GM19035 (cell line): Measurements from ENCODE around the gene POLQ.
A peak's percentile ranks its signal among the peaks of the same experiment; 100 is the strongest.

ENCODE experiments used
- ATAC-seq: cut with Tn5 transposase; IDR thresholded peaks from one replicate; pipeline ENCODE4 v1.9.1; 2021; ENCODE audit not compliant: unreplicated experiment

The POLQ gene

DNA sequence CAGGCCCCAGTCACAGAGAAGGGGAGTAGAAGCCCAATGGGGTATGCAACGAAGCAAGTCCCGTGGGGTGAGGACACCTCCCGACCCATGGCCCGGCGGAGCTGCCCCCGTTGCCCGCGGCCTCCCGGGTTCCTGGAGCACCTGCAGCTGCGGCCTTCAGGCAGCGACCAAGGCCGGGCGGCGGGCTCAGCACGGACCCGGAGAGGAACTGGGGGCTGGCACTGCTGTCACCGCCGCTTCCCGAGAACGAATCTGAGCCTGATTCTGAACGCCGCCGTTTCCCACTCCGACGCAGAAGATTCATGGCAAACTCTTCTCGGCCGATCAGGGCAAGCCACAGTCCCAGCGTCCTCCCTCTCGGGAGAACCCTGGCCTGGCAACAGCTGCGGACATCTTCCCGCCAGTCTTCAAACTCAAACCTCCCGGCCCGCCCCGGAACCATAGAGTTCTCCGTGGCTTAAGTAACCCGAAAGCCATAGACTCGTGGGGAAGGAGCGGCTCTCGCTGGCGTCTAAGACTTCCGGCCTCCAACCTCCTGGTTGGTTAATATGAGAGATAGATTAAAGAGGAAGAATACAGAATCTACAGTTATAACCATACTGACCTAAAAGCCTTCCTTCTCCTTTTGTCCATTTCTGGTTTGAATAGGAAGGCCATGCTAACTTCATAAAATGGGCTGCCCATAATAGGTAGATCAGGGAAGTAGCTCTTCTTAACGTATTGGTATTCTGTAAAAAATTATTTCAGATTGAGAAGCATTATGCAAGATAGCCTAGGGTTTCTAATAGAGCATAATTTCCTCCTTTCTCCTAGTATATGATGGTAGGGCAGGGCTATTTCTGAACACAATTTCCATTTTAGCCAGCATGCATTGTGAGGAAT, at the start of gene POLQ:
Gene POLQ, minus strand, starts transcription at position 415 of the 882 bp plus-strand sequence. Its CDS starts 111 bp downstream, at position 304.
- peak; percentile 83 for ATAC-seq

DNA sequence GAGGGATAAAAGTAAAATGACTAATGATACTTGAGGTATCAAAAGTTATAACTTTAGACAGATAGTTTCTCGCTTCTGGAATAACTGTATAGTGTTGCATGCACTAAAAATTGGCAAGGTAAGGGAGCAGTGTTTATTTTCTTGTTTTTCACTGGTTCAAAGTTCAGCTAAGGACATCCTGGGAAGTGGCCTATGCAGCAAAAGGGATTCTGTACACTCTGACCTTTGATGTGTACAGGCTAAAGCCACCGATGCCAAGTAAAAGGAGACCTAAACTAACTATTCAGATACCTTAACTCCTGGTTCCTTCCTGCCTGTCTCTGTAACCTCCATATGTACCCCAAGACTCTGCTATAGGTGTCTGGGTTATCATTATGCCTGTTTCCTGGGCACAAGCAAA, 49.1 kb upstream of the POLQ start:
- ATAC-seq, result no peak

DNA sequence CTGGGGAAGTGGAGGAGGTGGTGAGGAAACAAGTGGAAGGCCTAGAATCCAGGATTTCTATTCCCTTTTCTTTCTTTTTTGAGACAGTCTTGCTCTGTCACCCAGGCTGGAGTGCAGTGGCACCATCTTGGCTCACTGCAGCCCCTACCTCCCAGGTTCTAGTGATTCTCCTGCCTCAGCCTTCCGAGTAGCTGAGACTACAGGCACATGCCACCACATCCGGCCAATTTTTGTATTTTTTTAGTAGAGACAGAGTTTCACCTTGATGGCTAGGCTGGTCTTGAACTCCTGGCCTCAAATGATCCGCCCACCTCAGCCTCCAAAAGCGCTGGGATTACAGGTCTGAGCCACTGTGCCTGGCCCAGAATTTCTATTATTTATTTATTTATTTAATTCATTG, 48.0 kb upstream of the POLQ start:
- peak; percentile 7 for ATAC-seq

DNA sequence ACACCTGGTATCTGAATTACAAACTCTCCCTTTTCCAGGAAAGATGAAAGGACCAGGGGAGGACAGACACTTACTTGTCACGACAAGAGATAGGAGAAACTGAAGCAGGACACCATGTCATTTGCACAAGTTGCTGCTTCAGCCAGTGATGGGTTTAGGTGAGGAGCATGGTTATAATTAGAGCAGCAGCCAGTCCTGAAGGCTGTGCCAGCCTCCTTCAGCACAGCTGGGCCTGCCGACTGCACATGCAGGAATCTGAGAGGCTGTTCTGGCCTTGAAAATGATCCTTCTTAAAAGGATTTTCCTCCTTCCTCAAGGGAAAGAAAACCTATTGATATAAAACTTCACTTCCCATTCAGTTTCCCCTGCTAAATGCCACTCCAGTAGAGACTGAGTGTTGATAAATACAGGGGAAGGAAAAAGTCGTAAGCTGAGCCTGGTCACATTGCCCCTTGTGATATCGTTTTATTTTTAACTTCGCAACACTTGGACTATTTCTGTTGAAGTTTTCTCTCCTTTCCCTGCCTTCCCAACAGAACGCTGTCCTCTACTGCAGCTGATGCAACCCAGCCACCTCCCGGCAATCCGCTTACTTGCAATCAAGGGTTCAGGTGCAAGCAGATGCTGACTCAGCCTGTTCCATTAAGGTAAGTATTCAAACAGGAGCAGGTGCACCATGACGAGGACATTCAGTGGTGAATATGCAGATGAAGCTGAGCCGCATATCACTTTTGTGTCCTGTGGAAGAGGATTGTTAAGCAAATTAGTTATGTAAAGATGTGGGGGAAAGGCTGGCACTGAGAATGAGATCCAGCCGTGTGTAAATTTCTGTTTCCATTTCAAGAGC, 47.3 kb upstream of the POLQ start, which contains the start of gene FBXO40:
Gene FBXO40, plus strand, starts transcription at position 524 of the 847 bp plus-strand sequence. CDS start 27,197 bp downstream, outside the sequence.
- peak; percentile 56 for ATAC-seq

DNA sequence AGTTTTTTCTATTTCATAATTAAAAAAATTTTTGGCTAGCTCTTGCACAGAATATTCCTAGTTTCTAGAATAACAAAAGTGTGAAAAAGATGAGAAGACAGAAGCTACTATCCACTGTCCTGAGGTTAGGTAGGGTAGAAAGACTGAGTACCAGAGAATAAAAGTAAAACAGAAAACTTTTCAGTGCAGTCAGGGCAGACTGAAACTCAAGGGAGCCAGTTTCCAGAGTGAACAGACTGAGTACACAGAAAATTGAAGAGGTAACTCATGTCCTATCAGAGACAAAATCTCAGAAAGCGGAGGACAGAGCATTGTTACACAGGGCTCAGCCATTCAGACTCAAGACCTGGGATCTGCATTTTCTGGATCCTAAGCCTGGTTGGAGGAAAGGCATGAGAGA, 38.6 kb upstream of the POLQ start:
- ATAC-seq, result no peak

DNA sequence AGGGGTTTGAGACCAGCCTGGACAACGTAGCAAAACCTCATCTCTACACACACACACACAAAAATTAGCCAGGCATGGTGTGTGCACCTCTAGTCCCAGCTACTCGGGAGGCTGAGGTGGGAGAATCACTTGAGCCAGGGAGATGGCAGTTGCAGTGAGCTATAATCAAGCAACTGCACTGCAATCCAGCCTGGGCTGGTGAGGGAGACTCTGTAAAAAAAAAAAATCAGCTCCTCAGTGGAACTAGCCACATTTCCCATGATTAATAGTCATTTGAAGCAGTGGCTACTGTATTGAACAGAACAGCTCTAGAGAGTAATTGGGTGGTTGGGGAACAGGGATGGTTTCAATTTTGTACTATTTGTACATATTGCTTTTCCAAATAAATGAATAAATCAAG, 35.9 kb upstream of the POLQ start:
- no peak for ATAC-seq

DNA sequence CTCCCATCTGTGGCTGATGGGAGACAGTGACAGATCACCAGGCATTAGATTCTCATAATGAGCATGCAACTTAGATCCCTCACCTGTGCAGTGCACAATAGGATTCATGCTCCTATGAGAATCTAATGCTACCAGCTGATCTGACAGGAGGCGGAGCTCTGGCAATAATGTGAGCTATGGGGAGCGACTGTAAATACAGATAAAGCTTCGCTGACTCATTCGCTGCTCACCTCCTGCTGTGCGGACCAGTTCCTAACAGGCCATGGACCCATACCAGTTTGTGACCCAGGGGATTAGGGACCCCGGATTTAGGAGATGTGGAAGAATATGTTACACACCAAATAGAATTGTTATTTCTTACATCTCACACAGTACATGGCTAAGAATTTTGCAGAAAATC, 28.7 kb upstream of the POLQ start:
- ATAC-seq, result no peak

DNA sequence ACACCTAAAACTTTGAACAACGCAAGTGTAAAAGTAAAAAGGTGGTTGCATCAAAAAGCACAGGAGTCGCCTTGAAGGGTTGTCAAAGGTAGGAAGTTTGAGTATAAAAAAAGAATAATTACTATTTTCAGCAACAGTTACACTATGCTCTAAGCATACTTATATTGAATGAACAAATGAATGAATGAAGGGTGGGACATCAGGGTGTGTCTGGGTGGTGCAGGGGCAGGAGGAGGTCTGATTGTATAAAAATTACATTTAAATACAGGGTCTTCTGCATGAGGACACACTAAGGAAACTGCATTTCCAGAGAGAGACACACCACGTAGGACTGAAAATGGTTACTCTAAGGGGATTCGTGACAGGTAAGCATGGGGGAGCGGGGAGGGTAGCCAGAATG, 21.9 kb upstream of the POLQ start, which contains the start of gene ARGFX:
Gene ARGFX, plus strand, starts transcription at position 301 of the 400 bp plus-strand sequence. CDS start 2,765 bp downstream, outside the sequence.
- ATAC-seq, result no peak

DNA sequence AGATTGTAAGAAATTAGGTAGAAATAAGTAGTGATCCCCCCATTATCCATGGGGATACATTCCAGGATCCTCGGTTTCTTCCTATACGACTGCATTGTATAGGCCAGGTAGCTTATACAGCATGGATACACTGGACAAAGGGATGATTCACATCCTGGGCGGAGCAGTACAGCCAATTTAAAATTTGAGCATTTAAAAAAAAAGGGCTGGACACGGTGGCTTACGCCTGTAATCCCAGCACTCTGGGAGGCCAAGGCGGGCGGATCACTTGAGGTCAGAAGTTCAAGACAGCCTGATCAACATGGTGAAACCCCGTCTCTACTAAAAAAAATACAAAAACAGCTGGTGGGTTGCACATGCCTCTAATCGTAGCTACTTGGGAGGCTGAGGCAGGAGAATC, 21.0 kb upstream of the POLQ start:
- no peak for ATAC-seq

DNA sequence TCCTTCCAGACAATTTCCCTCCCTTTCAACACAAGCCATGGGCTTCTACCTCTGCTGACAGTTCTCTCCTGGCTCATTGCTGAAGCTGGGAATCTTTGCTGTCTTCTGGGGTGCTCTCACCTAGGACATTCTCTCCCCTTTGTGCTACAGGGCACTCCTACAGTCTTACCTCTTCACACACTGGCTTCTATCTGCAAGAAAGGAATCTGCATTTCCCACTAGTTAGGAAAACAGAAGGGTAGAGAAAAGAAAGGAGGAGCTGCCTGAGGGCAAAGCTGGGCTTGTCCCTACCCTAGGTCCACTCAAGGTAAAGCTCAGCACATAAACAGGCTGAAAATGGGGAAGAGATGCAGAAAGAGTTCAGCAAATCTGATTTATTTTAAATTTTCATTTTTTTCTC, 16.4 kb upstream of the POLQ start:
- no peak for ATAC-seq

DNA sequence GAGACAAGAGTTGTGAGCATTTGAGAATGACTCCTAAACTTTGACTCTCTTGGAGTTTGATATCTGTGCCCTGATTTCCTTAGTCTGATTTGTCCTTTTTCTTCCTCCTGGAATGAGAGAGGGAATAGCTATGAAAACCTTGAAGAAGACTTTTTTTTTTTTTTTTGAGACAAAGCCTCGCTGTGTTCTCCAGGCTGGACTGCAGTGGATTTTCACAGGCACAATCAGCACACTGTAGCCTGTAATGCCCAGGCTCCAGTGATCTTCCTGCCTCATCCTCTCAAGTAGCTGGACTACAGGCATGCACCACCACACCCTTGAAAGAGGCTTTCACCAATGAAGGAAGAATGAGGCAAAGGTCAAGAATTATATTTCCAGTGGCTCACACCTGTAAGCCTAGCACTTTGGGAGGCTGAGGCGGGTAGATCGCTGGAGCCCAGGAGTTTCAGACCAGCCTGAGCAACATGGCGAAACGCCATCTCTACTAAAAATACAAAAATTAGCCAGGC, 11.7 kb upstream of the POLQ start:
- ATAC-seq, result no peak

DNA sequence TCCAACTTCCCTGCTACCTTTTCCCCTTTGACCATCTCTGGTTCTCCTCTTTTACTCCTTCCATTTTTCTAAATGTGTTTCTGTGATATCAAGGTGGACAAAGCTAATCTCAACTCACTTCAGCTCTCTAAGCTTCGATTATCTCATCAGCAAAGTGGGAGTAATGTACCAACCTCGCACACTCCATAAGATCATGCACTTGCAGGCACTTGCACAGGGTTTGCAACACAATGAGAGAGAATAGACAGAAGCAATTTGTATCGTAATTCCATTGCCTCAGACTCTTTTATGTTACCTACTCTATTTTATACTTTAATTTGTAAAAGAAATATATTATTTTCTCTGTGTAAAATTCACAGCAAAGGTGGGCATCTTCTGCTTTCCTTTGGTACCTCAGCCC, 7.0 kb upstream of the POLQ start:
- ATAC-seq, result no peak

DNA sequence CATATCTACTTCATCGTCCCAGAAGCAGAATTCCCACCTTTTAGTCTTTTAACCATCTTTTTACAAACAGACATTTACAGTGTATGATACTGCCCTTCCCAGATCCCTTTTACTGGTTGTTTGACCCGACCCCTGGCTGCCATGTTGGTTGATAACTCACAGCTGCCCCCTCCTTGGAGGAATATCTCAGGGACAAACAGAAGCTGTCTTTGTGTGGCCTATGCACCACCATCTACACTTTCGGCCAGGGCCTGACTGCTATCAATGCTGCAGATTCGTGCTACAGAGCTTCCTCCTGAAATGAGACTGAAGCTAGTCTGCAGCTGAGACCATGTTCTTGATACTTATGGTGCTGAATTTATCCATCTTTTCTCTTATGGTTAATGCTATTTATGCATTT, 6.6 kb upstream of the POLQ start:
- no peak for ATAC-seq

DNA sequence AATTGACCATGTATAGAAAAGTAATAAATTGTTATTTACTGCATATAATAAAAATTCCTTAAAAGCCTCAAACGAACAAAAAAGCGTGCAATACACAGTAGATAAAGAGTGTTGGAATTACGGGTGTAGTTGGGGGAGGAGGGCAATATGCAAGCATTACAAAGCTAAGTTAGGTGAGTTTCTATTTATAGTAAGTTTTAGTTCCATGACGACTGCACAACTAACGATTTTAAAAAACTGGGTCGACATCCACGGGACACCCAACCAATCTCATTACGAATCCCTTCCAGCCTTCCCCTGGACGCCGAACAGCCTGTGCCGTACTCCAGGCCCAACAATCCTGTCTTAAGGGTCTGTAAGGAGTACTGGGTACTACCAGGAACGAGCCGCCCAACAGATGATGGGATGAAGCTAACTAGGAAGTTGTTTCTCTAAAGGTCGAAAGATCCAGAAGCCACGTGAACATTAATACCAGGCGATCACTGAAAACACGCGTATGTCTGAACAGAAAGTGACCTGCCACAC, 677 bp downstream of the POLQ start:
- ATAC-seq, result no peak

DNA sequence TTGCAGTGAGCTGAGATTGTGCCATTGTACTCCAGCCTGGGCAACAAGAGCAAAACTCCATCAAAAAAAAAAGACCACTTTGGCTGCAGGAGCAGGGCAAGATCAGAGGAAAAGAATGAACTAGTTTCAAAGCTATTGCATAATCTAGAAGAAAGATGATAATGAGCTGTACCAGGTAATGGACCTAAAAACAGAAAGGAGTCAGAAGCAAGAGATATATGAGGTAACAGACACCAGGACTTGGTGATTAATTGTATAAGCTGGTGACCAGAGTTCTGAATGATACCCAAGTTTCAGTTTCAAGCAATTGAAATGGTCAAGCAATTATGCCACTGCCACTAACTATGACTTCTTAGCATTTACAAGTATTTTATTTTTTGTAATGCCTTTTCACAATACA, 2.9 kb downstream of the POLQ start:
- no peak for ATAC-seq

DNA sequence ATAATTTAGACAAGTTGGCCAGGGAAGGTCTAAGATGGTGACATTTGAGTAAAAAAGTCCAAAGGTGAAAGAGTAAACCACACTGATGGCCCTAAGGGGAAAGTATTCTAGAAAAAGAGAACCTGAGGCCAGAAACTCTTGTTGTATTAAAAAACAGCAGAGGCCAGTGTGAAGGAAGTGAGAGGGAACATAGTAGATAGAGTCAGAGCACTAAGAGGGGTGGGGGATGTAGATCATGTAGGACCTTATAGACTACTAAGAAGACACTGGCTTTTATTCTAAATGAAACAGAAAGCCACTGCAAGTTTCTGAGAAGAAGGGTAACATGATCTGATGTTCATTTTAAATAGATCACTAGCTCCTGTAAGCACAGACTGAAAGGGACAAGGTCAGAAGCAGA, 14.5 kb downstream of the POLQ start:
- ATAC-seq, result no peak

DNA sequence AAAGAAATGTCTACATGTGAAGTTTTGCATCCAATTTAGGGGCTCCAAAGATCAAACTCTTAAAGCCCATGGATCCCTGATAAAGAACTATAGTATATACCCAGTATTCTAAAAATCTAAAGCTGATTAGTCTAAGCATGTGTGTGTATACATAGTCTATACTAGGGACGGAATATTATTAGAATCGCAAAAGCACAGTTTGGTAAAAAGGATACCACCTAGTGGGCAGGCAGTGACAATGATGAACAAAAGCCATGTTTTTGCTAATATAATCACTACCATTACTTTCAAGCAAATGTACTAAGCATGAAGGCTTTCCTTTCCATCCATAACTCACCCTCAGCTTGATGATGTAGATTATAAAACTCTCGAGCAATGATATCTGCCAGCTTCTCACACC, 16.5 kb downstream of the POLQ start:
- no peak for ATAC-seq

DNA sequence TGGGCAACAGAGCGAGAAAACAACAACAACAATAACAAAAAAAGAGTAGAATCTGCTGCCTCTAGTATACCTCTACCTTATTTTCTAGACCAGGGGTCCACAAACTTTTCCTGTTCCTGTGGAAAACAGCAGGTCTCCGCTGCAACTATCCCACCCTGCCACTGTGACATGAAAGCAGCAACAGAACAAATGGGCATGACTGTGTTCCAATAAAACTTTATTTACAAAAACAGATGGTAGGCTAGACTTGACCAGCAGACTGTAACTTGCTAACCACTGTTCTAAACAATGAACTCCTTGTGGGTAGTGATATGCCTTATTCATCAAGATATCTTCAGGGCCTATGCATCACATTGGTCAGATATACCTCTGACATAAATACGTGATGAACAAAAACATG, 25.3 kb downstream of the POLQ start:
- ATAC-seq, result no peak

DNA sequence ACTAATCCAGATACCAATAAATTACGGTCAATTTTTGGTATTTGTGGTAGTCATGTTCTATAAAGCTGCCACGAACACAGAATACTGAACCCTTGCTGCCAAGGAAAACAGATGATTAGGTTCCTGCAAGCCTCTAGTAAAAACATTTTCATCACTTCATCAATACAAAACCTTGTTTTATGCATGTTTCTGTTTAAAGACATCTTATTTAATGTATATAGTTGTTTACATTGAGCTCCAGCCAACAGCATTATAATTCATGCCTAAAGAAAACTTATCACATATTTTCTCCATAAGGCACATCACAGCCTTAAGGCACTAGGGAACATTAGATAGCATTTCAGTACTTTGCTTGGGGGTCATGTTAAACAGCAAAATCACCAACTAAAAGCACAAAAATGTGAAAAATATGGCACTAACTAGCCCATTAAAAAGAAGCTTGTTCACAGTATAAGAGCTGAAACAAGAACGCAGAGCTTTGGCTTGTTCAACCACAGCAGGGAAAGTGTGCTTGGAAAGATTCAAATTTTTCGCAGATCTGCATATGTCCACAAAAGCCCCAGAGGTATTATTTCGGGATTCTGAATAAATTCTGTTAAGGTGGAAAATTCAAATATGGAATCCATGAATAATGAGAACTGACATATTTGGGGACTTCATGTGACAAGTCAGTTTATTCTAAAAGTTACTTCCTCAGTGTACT, 27.7 kb downstream of the POLQ start:
- no peak for ATAC-seq

DNA sequence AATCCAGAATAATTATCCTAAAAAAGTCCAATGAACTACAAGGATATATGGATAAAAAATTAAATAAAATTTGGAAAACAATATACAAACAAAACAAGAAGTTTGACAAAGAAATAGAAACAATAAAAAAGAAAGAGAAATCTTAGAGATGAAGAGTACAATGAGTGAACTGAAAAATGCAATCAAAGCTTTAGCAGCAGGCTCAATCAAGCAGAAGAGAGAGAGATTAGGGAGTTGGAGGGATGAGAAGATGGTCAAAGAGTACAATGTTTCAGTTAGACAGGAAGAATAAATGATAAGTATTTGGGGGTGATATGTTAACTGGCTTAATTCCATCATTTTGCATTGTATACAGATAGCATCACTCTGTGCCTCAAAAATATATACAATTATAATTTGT, 29.9 kb downstream of the POLQ start:
- no peak for ATAC-seq

DNA sequence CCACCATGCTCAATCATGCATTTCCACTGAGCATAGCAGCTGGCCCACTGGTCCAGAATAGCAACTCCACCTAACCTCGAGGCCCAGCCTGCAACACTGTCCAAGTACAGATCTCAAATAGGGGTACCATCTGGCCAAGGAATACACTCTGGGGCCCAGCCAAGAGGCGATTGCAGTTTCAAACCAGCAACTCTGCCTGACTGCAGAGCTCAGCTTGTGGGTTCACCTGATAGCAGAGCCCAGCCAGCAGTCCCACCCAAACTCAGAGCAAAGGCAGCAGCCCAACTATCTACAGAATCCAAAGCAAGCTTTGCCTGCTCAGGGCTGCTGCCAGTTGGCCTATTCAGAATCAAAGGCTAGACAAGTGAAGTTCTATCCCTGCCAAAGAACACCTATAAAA, 30.5 kb downstream of the POLQ start:
- no peak for ATAC-seq
